NCI-H1694 (cell line): ENCODE results near the gene RBMS2.
A peak's percentile ranks its signal among the peaks of the same experiment; 100 is the strongest.
"Not testable (repeated sequence)": the region's sequence is repeated elsewhere in the genome, so short reads cannot be mapped to it uniquely, and the experiment has no call there.

Experiments used
- DNase-seq: peaks from one replicate; lab custom pipeline; 2025; lab: John Stamatoyannopoulos, UW

Gene RBMS2, protein sequence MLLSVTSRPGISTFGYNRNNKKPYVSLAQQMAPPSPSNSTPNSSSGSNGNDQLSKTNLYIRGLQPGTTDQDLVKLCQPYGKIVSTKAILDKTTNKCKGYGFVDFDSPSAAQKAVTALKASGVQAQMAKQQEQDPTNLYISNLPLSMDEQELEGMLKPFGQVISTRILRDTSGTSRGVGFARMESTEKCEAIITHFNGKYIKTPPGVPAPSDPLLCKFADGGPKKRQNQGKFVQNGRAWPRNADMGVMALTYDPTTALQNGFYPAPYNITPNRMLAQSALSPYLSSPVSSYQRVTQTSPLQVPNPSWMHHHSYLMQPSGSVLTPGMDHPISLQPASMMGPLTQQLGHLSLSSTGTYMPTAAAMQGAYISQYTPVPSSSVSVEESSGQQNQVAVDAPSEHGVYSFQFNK

DNA sequence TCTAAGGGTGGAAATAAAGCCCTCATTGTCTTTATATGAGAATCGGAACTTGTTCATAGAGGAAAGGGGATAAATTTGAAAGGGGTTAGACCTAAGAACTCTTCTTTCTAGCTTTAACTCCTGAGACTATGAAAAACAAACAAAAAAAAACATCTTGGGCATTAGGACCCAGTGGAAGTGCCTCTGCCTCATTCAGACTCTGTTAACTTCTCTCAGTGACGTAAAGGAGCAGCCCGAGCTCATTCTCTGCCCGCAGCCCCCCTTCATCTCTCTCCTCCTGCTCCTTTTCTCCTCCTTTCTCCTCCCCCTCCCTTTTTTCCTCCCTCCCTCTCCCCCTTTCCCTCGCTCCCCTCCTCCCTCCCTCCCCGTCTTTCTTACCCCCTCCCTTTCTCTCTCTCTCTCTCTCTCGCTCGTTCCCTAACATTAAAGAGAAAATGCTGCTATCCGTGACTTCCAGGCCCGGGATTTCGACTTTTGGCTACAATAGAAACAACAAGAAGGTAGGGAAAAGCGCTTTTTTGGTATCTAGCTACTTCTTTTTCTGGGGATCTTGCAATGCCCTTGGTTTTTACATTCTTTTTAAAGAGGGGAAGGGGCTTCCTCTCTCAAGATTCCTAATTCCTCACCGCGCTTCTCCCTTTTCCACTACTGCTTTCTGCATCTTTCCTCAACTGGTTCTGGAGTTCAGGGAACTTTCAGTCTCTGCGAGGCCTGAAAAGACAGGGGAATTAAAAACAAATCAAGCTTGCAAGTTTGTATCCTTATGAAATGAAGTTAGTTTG lies at the start of gene RBMS2:
Gene RBMS2 (plus strand): TSS at position 231 of the 782 bp plus-strand sequence. CDS start 204 bp downstream, at position 435.
- DNase-seq, result no peak

DNA sequence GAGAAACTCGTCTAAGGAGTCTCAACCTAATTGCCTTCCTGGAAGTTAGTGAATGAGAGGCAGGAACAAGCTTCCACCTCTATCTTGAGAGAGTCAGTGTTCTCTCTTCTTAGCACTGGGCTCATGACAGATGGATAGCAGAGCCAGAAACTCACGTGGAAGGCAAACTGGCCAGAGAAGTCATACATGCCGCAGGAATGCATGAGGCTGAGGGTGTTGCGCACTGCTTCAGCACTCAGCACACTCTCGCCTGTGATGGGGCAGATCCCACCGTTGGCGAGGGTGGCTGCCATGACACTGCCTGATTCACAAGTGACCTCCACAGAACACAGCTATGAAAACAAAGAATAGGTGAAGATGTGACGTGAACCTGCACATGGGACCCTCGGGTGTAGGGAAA lies 47.2 kb upstream of the RBMS2 start:
- no peak for DNase-seq

DNA sequence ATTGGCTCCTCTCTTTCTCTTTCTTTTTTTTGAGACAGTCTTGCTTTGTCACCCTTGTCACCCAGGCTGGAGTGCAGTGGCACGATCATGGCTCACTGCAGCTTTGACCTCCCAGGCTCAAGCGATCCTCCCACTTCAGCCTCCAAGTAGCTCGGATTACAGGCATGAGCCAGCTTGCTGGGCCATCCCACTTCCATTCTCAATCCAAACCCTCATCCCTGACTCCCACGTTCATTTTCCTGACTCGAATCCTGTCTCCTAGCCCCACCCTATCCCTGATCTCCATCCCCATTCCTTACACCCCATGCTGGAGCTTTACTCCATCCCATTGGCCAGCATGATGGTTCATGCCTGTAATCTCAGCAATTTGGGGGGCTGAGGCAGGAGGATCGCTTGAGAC lies 45.5 kb upstream of the RBMS2 start:
- no peak for DNase-seq

DNA sequence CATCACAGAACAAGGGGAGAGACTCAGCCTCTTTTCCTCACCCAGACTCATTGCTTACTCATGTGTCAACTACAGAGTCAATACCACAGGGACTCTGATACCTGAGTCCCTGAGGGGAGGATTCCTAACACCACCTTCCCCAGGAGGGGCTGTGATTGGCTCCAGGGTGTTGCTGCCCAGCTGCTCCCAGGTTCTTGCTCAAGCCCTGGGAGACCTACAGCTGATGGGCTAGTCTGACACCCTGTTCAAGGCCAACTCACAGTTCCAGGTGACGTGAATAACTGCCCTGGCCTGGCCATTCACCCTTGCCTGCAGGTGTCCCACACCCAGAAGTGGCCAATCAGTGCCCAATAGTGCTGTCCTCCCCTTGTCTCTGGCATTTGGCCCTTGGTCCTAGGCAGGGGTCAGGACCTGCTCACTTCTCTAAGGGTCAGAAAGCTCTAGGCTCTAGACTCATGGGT lies 44.6 kb upstream of the RBMS2 start:
- no peak for DNase-seq

DNA sequence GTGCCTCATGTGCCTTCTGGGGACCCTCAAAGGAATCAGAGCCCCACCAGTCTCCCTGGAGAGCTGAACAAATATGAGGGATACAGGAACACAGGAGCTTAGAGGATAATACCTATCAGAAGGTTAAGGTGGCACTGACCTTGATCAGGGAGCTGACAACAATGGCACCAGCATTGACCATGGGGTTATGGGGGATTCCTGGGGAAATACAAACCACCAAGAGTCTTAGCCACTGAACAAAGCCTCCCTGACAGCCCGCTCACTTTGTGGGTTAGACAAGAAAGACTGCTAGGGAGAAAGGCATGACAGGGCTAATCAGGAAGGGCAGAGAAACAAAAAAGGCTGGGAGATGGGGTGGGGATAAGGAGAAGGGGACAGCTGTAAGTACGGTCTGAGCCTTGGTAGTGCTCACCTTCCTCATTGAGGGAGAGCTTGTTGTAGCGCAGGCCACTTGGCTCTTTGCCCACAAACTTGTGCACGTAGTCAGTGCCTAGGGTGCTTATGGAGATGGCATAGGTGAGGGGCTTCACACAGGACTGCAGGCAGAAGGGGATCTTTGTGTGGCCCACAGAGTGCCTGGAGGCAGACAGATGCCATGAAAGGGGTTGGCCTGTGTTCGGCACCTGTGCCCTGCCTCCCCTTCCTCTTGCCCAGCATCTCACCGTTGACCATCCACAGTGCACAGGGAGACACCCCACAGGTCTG lies 43.9 kb upstream of the RBMS2 start:
- no peak for DNase-seq

DNA sequence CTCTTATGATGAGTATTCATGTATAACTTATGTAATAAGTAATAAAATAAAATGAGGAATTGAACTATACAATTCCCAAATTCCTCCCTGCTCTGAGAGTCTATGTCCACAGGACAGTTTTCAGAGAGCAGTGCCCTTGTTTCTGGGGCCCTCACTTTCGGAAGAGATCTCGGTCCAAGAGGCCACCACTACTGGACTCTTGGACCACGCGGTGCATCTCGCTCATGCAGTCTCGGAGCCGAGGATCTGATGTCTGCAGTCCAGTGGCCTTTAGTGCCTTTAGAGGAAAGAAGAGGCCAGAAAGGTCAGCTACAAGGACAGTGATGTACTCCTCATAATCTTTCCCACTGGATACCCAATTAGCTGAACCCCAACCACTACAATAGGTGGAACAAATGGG lies 42.0 kb upstream of the RBMS2 start:
- no peak for DNase-seq

DNA sequence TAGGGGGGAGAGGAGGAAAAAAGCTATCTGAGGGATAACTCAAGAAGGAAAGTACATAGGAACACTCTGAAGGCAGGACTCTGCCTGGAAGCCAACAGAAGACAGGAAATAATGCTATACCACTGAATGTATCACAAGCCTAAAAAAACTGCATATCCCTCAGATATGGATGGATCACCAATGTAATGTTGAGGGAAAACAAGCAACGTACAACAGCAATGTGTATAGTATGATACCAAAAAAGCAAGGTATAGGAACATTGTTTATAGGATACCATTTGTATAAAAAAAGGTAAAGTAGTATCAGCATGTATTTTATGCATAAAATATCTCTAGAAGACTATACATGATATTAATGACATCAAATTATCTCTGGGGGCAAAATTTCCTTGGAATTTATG lies 37.1 kb upstream of the RBMS2 start:
- no peak for DNase-seq

DNA sequence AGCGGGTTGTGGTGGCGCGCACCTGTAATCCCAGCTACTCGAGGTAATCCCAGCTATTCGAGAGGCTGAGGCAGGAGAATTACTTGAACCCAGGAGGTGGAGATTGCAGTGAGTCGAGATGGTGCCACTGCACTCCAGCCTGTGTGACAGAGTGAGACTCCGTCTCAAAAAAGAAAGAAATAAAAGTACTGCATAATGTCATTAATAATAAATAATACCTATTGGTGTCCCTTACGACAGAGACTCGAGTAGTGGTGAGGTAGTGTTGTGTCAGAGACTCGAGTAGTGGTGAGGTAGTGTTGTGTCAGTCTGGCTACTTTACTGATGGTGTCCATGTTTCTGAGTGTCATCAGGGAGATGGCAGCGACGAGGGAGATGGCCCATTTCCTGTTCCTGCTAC lies 34.9 kb upstream of the RBMS2 start:
- DNase-seq, result no peak

DNA sequence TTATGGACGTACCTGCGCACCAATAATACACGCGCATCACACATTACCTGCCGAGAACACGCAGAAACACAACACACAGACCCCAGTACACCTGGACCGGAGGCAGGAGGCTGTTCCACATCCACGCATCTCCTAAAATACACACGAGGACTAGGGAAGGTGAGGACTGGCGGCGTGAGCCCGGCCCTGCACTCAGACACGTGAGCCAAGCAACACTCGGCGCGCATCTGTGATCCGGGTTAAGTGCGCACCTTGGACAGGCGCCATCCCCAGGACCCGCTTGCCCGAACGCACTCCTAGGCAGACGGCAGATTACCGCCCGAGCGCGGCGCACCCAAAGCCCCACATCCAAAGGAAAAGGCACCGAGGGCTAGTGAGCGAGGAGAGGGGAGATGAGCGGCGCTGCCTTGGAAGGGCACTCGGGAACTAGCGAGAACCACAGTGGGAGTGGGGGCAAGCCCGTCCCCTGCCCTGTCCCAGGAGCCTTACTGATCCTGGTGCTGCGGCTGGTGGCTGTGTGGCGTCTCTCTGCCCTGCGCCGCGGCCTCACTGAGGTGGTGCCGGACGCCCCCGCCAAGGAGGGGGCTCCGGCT lies 34.1 kb upstream of the RBMS2 start:
- peak; percentile 15 for DNase-seq

DNA sequence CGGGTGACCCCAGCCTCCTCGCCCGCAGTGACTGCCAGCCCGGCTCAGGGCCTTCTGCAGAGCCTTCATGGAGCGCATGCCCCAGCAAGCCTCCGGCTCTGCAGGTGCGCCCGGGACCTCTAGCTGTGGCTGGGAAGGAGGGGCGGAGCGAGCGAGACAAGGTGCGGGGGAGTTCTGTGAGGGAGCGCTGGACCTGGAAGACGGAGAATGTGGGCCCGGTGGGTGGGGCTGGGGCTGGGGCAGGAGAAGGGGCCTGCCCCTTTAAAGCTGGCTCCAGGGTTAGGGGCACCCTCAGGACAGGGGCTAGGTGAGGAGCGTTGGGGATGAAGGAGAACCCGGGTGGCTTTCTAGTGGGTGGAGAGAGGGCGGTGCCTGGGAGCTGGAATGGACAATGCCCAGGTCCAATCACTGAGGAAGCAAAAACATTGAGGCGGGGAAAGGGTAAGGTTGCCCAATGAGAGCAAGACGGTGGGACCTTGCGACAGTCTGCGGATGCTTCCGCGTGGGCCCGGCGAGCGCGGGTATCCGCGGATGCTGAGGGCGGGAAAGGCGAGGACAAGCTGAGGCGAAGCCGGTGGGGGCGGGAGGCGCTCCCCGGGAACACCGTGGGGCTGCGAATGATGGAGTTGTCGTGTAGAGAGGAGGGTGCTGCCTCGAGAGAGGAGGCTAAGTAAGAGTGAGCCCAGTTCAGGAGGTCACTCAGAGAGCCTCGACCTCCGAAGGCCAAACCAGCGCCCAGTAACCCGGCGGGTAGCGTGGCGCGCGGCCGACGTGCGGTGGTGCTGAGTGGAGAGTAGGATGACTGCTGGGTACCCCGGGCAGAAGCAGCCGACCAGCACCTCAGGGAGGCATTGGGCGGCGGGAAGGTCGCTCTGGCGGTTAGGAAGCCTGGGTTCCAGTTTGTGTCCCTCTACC lies 33.3 kb upstream of the RBMS2 start, which contains the start of gene GLS2:
Gene GLS2 (minus strand): TSS at position 121 of the 915 bp plus-strand sequence. CDS start 43 bp downstream, at position 78.
- peak; percentile 53 for DNase-seq

DNA sequence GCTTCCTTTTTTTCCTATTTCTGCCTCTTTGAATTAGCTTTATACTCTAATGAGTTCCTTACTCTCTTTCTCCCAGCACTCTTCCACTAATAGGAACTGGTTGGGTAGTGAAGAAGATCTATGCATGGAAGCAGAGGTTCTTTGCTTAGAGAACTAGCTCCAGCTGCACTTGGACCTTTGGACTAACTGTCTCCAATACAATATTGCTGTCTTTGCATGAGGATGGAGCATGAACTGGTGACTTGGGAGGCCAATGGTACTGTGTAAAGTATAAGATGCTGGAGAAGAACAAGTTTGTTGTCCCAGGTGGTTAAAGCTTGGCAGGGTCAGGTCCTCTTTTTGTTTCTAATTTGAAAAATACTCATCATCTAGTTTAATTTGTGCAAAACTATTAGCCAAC lies 31.3 kb upstream of the RBMS2 start:
- no peak for DNase-seq

DNA sequence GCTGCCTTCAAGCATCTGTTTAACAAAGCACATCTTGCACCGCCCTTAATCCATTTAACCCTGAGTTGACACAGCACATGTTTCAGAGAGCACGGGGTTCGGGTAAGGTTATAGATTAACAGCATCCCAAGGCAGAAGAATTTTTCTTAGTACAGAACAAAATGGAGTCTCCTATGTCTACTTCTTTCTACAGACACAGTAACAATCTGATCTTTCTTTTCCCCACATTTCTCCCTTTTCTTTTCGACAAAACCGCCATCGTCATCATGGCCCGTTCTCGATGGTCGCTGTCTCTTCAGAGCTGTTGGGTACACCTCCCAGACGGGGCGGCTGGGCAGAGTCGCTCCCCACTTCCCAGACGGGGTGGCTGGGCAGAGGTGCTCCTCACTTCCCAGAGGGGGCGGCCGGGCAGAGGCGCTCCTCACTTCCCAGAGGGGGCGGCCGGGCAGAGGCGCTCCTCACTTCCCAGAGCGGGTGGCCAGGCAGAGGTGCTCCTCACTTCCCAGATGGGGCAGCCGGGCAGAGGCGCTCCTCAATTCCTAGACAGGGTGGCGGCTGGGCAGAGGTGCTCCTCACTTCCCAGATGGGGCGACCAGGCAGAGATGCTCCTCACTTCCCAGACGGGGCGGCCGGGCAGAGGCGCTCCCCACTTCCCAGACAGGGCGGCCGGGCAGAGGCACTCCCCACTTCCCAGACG lies 28.1 kb upstream of the RBMS2 start:
- DNase-seq, result not testable (repeated sequence)

DNA sequence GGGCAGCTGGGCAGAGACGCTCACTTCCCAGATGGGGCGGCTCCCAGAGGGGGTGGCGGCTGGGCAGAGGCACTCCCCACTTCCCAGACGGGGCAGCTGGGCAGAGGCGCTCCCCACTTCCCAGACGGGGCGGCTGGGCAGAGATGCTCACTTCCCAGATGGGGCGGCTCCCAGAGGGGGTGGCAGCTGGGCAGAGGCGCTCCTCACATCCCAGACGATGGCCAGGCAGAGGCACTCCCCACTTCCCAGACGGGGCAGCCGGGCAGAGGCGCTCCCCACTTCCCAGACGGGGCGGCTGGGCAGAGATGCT lies 27.6 kb upstream of the RBMS2 start:
- DNase-seq, result not testable (repeated sequence)

DNA sequence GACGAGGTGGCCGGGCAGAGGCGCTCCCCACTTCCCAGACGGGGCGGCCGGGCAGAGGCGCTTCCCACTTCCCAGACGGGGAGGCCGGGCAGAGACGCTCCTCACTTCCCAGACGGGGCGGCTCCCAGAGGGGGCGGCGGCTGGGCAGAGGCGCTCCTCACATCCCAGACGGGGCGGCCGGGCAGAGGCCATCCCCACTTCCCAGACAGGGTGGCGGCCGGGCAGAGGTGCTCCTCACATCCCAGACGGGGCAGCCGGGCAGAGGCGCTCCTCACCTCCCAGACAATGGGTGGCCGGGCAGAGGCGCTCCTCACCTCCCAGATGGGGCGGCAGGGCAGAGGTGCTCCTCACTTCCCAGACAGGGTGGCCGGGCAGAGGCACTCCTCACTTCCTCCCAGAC lies 27.1 kb upstream of the RBMS2 start:
- DNase-seq, result not testable (repeated sequence)

DNA sequence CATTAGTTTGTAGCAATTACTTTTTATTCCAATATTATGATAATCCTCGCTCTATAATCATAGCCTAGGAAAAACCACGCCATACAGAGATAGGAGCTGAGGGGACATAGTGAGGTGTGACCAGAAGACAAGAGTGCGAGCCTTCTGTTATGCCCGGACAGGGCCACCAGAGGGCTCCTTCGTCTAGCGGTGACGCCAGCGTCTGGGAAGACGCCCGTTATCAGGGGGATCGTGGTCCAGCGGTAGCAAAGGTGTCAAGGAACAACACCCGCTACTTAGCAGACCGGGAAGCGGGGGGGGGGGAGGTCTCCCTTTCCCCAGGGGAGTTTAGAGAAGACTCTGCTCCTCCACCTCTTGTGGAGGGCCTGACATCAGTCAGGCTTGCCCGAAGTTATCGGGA lies 24.9 kb upstream of the RBMS2 start:
- DNase-seq, result not testable (repeated sequence)

DNA sequence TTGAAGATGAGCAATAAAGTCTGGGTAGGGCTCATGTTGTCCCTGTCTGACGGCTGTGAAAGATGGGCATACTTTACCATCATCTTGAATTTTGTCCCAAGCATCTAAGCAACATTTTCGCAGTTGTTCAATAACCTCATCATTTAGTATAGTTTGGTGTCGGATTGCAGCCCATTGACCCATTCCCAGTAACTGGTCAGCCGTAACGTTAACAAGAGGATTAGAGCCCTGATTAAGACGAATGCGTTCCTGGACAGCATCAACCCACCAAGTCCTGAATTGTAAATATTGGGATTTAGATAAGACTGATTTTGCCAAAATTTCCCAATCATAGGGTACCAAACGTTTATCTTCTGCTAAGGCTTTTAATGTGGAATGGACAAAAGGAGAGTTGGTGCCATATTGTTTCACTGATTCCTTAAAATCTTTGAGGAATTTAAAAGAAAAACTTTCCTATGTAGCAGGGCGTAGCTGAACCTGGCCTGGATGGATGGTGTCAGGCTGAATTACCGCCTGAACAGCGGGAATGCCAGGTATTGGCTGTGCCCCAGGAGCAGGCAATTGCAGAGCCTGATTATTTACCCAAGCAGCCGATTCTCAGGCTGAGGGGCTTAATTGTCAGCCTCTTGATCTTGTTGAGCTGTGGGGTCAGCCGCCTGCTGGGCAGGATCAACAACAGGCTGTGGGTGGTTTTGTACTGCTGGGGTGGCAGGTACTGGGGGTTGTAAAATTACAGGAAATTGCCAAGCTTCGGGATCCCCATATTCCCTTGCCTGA lies 23.3 kb upstream of the RBMS2 start:
- DNase-seq, result not testable (repeated sequence)

DNA sequence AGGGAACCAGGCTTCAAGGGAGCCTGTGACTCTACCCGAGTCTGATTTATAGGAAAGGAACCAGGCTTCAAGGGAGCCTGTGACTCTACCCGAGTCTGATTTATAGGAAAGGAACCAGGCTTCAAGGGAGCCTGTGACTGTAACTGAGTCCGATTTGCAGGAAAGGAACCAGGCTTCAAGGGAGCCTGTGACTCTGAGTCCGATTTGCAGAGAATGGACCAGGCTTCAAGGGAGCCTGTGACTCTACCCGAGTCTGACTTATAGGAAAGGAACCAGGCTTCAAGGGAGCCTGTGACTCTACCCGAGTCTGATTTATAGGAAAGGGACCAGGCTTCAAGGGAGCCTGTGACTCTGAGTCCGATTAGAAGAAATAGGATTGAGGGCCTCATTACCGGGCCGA lies 22.2 kb upstream of the RBMS2 start:
- not testable (repeated sequence) for DNase-seq

DNA sequence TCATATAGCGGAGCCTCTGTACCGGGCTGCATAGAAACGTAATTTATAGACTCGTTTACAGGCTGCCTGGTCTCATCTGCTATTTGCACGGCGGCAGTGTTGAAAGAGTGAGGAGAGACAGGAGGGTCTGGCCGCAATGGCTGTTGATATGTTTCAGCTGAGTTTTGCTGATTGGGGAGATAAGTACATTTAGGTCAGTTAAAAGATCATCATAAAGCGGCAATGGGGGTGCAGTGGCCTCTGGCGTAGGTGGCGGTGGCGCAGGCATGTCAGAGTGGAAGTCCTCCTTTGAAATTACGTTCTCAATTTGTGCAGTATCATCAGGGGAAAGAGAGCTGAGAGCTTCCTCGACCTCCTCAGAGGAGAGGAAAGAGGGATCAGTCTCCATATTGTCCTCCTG lies 21.7 kb upstream of the RBMS2 start:
- not testable (repeated sequence) for DNase-seq

DNA sequence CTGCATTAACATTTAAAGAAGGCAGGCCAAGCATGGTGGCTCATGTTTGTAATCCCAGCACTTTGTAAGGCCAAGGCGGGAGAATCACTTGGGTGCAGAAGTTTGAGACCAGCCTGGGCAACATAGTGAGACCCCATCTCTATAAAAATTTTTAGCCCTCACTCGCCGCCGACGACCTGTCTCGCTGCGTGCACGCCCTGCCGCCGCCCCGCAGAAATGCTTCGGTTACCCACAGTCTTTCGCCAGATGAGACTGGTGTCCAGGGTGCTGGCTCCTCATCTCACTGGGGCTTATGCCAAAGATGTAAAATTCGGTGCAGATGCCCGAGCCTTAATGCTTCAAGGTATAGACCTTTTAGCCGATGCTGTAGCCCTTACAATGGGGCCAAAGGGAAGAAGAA lies 10.8 kb upstream of the RBMS2 start:
- DNase-seq, result no peak

DNA sequence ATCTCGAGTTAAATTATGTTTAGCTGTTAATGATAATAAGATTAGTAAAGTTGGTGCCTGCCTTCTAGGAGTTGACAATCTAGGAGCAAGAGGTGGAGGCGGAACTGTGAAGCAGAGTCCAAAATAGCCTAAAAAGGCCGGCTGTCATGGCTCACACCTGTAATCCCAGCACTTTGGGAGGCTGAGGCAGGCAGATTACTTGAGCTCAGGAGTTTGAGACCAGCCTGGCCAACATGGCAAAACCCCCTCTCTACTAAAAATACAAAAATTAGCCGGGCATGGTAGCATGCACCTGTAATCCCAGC lies 7.7 kb upstream of the RBMS2 start:
- DNase-seq, result not testable (repeated sequence)
